Vagina (tissue), 2 donors: ENCODE data around the gene KAZN.

Source experiments
- POLR2A ChIP-seq, 2 donors: fragments of 450-650 bp; IDR thresholded peaks; one replicate each; pipeline ENCODE4 v1.6.1; 2017; ENCODE audit warnings: antibody characterized with exemption in 2 of 2, mild to moderate bottlenecking in 2 of 2, moderate library complexity in 2 of 2
- TF ChIP-seq, protein P1 (sequence below), 3 experiments: fragments of 450-650 bp in 2 of 3; fragments of 200-600 bp in 1 of 3; sonication (generic) in 1 of 3; IDR thresholded peaks; one replicate each; pipeline ENCODE4 v1.5.1; 2017 to 2019; ENCODE audit warnings: antibody characterized with exemption in 3 of 3, mild to moderate bottlenecking in 2 of 3, moderate library complexity in 2 of 3

DNA sequence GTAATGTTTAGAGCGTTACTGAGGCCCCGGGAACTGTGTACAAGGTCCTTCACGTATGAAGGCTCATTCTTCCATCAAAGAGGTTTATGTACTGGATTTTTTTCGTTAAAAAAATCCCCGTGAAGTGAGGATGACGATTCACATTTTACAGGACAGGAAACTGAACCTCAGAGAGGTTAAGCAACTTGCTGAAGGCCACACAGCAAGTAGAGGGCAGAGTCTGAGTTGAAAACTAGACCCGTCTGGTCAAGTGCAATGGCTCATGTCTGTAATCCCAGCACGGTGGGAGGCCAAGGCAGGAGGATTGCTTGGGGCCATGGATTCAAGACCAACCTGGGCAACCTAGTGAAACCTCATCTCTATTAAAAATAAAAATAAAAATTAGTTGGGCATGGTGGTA is 140.2 kb downstream of the KAZN start:
- TF ChIP-seq, protein P1, sequence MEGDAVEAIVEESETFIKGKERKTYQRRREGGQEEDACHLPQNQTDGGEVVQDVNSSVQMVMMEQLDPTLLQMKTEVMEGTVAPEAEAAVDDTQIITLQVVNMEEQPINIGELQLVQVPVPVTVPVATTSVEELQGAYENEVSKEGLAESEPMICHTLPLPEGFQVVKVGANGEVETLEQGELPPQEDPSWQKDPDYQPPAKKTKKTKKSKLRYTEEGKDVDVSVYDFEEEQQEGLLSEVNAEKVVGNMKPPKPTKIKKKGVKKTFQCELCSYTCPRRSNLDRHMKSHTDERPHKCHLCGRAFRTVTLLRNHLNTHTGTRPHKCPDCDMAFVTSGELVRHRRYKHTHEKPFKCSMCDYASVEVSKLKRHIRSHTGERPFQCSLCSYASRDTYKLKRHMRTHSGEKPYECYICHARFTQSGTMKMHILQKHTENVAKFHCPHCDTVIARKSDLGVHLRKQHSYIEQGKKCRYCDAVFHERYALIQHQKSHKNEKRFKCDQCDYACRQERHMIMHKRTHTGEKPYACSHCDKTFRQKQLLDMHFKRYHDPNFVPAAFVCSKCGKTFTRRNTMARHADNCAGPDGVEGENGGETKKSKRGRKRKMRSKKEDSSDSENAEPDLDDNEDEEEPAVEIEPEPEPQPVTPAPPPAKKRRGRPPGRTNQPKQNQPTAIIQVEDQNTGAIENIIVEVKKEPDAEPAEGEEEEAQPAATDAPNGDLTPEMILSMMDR (IDR thresholded peaks at IDR 0.05), result no peak
- TF ChIP-seq POLR2A (IDR thresholded peaks at IDR 0.05), result no peak
